Activated T-cell treated with anti-CD3 and anti-CD28 coated beads, Interleukin-2, amount 50 U/mL, for 24 hours (primary cell): ENCODE measurements around the gene CSH2.
"Not testable (repeated sequence)": the region's sequence is repeated elsewhere in the genome, so short reads cannot be mapped to it uniquely, and the experiment has no call there.

Experiments
- DNase-seq: peaks from one replicate; pipeline ENCODE4 v3.0.0-alpha.2; 2020
- H3K27ac Mint-ChIP-seq: 2 replicates; pipeline ENCODE4 v1.8.0; 2020; ENCODE audit warnings: mild to moderate bottlenecking, mixed read lengths
- H3K27me3 Mint-ChIP-seq: 2 replicates; pipeline ENCODE4 v1.8.0; 2020; ENCODE audit warnings: mixed read lengths
- H3K36me3 Mint-ChIP-seq: 2 replicates; pipeline ENCODE4 v1.8.0; 2020; ENCODE audit warnings: low read depth, mixed read lengths
- H3K4me1 Mint-ChIP-seq: 2 replicates; pipeline ENCODE4 v1.8.0; 2020; ENCODE audit warnings: low read depth, mixed read lengths
- H3K4me3 Mint-ChIP-seq: 2 replicates; pipeline ENCODE4 v1.8.0; 2020; ENCODE audit warnings: mild to moderate bottlenecking, moderate library complexity, mixed read lengths
- H3K9me3 Mint-ChIP-seq: 2 replicates; pipeline ENCODE4 v1.8.0; 2020; ENCODE audit warnings: mixed read lengths

Gene CSH2

GRCh38 chr17:63909586-63909985, 36.1 kb upstream of the CSH2 start:
- H3K9me3 Mint-ChIP-seq, DNase-seq, H3K36me3 Mint-ChIP-seq, H3K27ac Mint-ChIP-seq, H3K4me3 Mint-ChIP-seq, H3K4me1 Mint-ChIP-seq, H3K27me3 Mint-ChIP-seq: not testable (repeated sequence)

- not testable (repeated sequence) for H3K36me3 Mint-ChIP-seq, DNase-seq, H3K27me3 Mint-ChIP-seq, H3K27ac Mint-ChIP-seq, H3K9me3 Mint-ChIP-seq, H3K4me1 Mint-ChIP-seq, H3K4me3 Mint-ChIP-seq
These were observed 33.8 kb upstream of the CSH2 start for GRCh38 chr17:63907161-63907778.

GRCh38 chr17:63904796-63905195, 31.3 kb upstream of the CSH2 start:
- not testable (repeated sequence) for H3K27ac Mint-ChIP-seq, H3K27me3 Mint-ChIP-seq

GRCh38 chr17:63903787-63904201, 30.3 kb upstream of the CSH2 start:
- H3K4me1 Mint-ChIP-seq = peaks cover 18% of the 10 kb centered on the region
- H3K4me3 Mint-ChIP-seq, H3K27ac Mint-ChIP-seq, H3K9me3 Mint-ChIP-seq, H3K36me3 Mint-ChIP-seq, DNase-seq, H3K27me3 Mint-ChIP-seq: not testable (repeated sequence)

More at GRCh38 chr17:63904796-63905195, 31.3 kb upstream of the CSH2 start:
- DNase-seq, H3K4me3 Mint-ChIP-seq, H3K4me1 Mint-ChIP-seq, H3K36me3 Mint-ChIP-seq, H3K9me3 Mint-ChIP-seq: not testable (repeated sequence)

GRCh38 chr17:63901971-63902370, 28.5 kb upstream of the CSH2 start:
- H3K9me3 Mint-ChIP-seq, H3K36me3 Mint-ChIP-seq, H3K27ac Mint-ChIP-seq, H3K4me3 Mint-ChIP-seq, DNase-seq, H3K27me3 Mint-ChIP-seq: not testable (repeated sequence)
- peaks cover 19% of the 10 kb centered on the region for H3K4me1 Mint-ChIP-seq

- Mint-ChIP-seq H3K27ac (peak overlapping the region; percentile 18), H3K4me1 (peaks cover 19% of the 10 kb centered on the region)
- H3K36me3 Mint-ChIP-seq, H3K27me3 Mint-ChIP-seq, DNase-seq, H3K4me3 Mint-ChIP-seq, H3K9me3 Mint-ChIP-seq: not testable (repeated sequence)
These were observed 25.7 kb upstream of the CSH2 start for GRCh38 chr17:63898899-63899798.

GRCh38 chr17:63896524-63897354, 23.3 kb upstream of the CSH2 start, which contains the start of gene CSH1:
Gene CSH1 (minus strand): TSS chr17:63896574. CDS start chr17:63896511, 63 bp downstream.
- peaks cover 15% of the 10 kb centered on the region for H3K4me1 Mint-ChIP-seq
- not testable (repeated sequence) for H3K9me3 Mint-ChIP-seq, H3K27me3 Mint-ChIP-seq, H3K27ac Mint-ChIP-seq, DNase-seq, H3K36me3 Mint-ChIP-seq, H3K4me3 Mint-ChIP-seq

- not testable (repeated sequence) for DNase-seq, H3K27ac Mint-ChIP-seq, H3K27me3 Mint-ChIP-seq, H3K9me3 Mint-ChIP-seq, H3K4me3 Mint-ChIP-seq, H3K36me3 Mint-ChIP-seq
- H3K4me1 Mint-ChIP-seq = peaks cover 11% of the 10 kb centered on the region
These were observed 21.3 kb upstream of the CSH2 start for GRCh38 chr17:63894821-63895220.

GRCh38 chr17:63894021-63894420, 20.5 kb upstream of the CSH2 start:
- H3K9me3 Mint-ChIP-seq, H3K4me3 Mint-ChIP-seq, H3K27ac Mint-ChIP-seq, H3K27me3 Mint-ChIP-seq, DNase-seq, H3K36me3 Mint-ChIP-seq, H3K4me1 Mint-ChIP-seq: not testable (repeated sequence)

GRCh38 chr17:63892316-63893037, 19.0 kb upstream of the CSH2 start:
- not testable (repeated sequence) for H3K27ac Mint-ChIP-seq, H3K4me3 Mint-ChIP-seq, H3K36me3 Mint-ChIP-seq, DNase-seq, H3K4me1 Mint-ChIP-seq, H3K27me3 Mint-ChIP-seq, H3K9me3 Mint-ChIP-seq

- H3K9me3 Mint-ChIP-seq, DNase-seq, H3K4me3 Mint-ChIP-seq, H3K27ac Mint-ChIP-seq, H3K27me3 Mint-ChIP-seq, H3K4me1 Mint-ChIP-seq, H3K36me3 Mint-ChIP-seq: not testable (repeated sequence)
These were observed 15.8 kb upstream of the CSH2 start for GRCh38 chr17:63889026-63889848.

GRCh38 chr17:63885119-63885518, 11.6 kb upstream of the CSH2 start:
- not testable (repeated sequence) for H3K27me3 Mint-ChIP-seq, H3K4me1 Mint-ChIP-seq, H3K4me3 Mint-ChIP-seq, H3K27ac Mint-ChIP-seq, H3K36me3 Mint-ChIP-seq, DNase-seq, H3K9me3 Mint-ChIP-seq

GRCh38 chr17:63882626-63883126, 9.2 kb upstream of the CSH2 start:
- not testable (repeated sequence) for H3K4me3 Mint-ChIP-seq, H3K27ac Mint-ChIP-seq, H3K27me3 Mint-ChIP-seq, H3K9me3 Mint-ChIP-seq, DNase-seq, H3K36me3 Mint-ChIP-seq, H3K4me1 Mint-ChIP-seq
